HCT116 (cell line): ENCODE data around the gene DAP. TPM values are rescaled to one million over a fixed set of nuclear protein-coding genes. Genes with fewer than 3 reads are reported as not detected.

ENCODE experiments used
- ATAC-seq: fragments of 200-7000 bp; cut with Tn5 transposase; 2 replicates; pipeline ENCODE4 v1.9.1; 2020; ENCODE audit warnings: mild to moderate bottlenecking, moderate library complexity
- BruUV-seq: library from RNA; stranded (reverse); fragments of 400-500 nt; replicated peaks from 2 replicates; lab custom pipeline; 2021; lab: Mats Ljungman, UMichigan
- CTCF ChIA-PET: fragments of 300-600 bp; sonication (Branson Sonifier 250); formaldehyde crosslinking; loops from one replicate; lab custom pipeline; 2021; ENCODE audit warnings: antibody characterized with exemption; lab: Charles Lee
- POLR2A ChIA-PET: fragments of 300-600, 350-600 bp; sonication (Branson Sonifier 250); formaldehyde crosslinking; loops from one replicate; lab custom pipeline; 2021; ENCODE audit warnings: antibody characterized with exemption; lab: Charles Lee
- RAD21 ChIA-PET, 2 experiments: fragments of 300-600 bp; sonication (Branson Sonifier 250); formaldehyde crosslinking; loops; one replicate each; lab custom pipeline; 2023; ENCODE audit warnings: low total read pairs in 2 of 2; ENCODE audit not compliant: uncharacterized antibody in 2 of 2, unreplicated experiment in 2 of 2, low non-redundant PET in 1 of 2; lab: Charles Lee
- DNase-seq: peaks from one replicate; pipeline ENCODE4 v3.0.0-alpha.2; 2010; ENCODE audit warnings: low read depth, low spot score
- H2AFZ ChIP-seq: fragments of 200-600 bp; shearing (Covaris generic), sonication (generic); 2 replicates; pipeline ENCODE4 v1.6.1; 2017; ENCODE audit warnings: low read depth, mixed run types, mixed read lengths, antibody characterized with exemption, low read length; ENCODE audit not compliant: poor library complexity, severe bottlenecking
- H3K27ac ChIP-seq: 2 replicates; pipeline ENCODE4 v1.5.1; 2012; ENCODE audit warnings: low read depth, low read length
- H3K27me3 ChIP-seq: fragments of 200-600 bp; sonication (generic); 2 replicates; pipeline ENCODE4 v1.6.1; 2016; ENCODE audit warnings: mixed run types, low read length, mixed read lengths; ENCODE audit not compliant: insufficient read depth
- H3K36me3 ChIP-seq, 2 experiments: fragments of 200-500 bp in 1 of 2; fragments of 200-600 bp in 1 of 2; sonication (Bioruptor generic) in 1 of 2; sonication (generic) in 1 of 2; 2 replicates each; pipeline versions ENCODE4 v1.5.1 to v1.6.1; 2014 to 2016; ENCODE audit warnings: low read length in 2 of 2, inconsistent platforms in 1 of 2, mixed read lengths in 1 of 2, mixed run types in 1 of 2; ENCODE audit not compliant: insufficient read depth in 2 of 2, control insufficient read depth in 1 of 2
- H3K4me1 ChIP-seq, 2 experiments: fragments of 200-600 bp in 1 of 2; sonication (generic) in 1 of 2; 2 replicates each; pipeline versions ENCODE4 v1.5.1 to v1.6.1; 2012 to 2017; ENCODE audit warnings: low read length in 2 of 2, inconsistent platforms in 1 of 2, mild to moderate bottlenecking in 1 of 2, mixed read lengths in 1 of 2, mixed run types in 1 of 2, moderate library complexity in 1 of 2; ENCODE audit not compliant: insufficient read depth in 2 of 2, control insufficient read depth in 1 of 2
- H3K4me2 ChIP-seq: fragments of 200-600 bp; sonication (generic); 2 replicates; pipeline ENCODE4 v1.6.1; 2017; ENCODE audit warnings: mixed run types, low read length, mixed read lengths
- H3K4me3 ChIP-seq, 2 experiments: fragments of 200-600 bp in 1 of 2; sonication (generic) in 1 of 2; replicated peaks in 1 of 2; 2 replicates each; pipeline ENCODE4 v1.5.1; 2011 to 2016; ENCODE audit warnings: low read length in 2 of 2, control low read depth in 1 of 2, low read depth in 1 of 2, mild to moderate bottlenecking in 1 of 2, mixed read lengths in 1 of 2, mixed run types in 1 of 2
- H3K79me2 ChIP-seq: fragments of 200-600 bp; sonication (generic); 2 replicates; pipeline ENCODE4 v1.6.1; 2017; ENCODE audit warnings: mild to moderate bottlenecking, mixed run types, low read length, moderate library complexity, mixed read lengths; ENCODE audit not compliant: insufficient read depth
- H3K9ac ChIP-seq: fragments of 200-600 bp; sonication (generic); 2 replicates; pipeline ENCODE4 v1.6.1; 2016; ENCODE audit warnings: low read length, mixed read lengths
- H3K9me2 ChIP-seq: fragments of 200-600 bp; sonication (generic), shearing (Covaris generic); 2 replicates; pipeline ENCODE4 v1.6.1; 2017; ENCODE audit warnings: mixed run types, mild to moderate bottlenecking, moderate library complexity; ENCODE audit not compliant: insufficient read depth
- H3K9me3 ChIP-seq, 2 experiments: fragments of 200-500 bp in 1 of 2; fragments of 200-600 bp in 1 of 2; sonication (Bioruptor generic) in 1 of 2; sonication (generic) in 1 of 2; 2 replicates each; pipeline ENCODE4 v1.6.1; 2014 to 2017; ENCODE audit warnings: low read length in 2 of 2, mixed read lengths in 2 of 2, inconsistent platforms in 1 of 2, low read depth in 1 of 2, mild to moderate bottlenecking in 1 of 2, mixed run types in 1 of 2, moderate library complexity in 1 of 2; ENCODE audit not compliant: control insufficient read depth in 1 of 2, insufficient read depth in 1 of 2
- H4K20me1 ChIP-seq: fragments of 200-600 bp; sonication (generic), shearing (Covaris generic); 2 replicates; pipeline ENCODE4 v1.6.1; 2017; ENCODE audit warnings: mixed run types, mild to moderate bottlenecking, moderate library complexity; ENCODE audit not compliant: insufficient read depth
- CBX3 ChIP-seq: IDR thresholded peaks from 2 replicates; pipeline ENCODE4 v1.6.1; 2012; ENCODE audit warnings: low read depth
- EGR1 ChIP-seq: IDR thresholded peaks from 2 replicates; pipeline ENCODE4 v1.6.1; 2012; ENCODE audit warnings: low read depth
- ELF1 ChIP-seq: IDR thresholded peaks from 2 replicates; pipeline ENCODE4 v1.6.1; 2012; ENCODE audit warnings: low read depth, borderline replicate concordance
- EZH2 ChIP-seq: fragments of 200-600 bp; sonication (generic); IDR thresholded peaks from 2 replicates; pipeline ENCODE4 v1.6.1; 2017; ENCODE audit warnings: antibody characterized with exemption, mixed run types
- EZH2phosphoT487 ChIP-seq: fragments of 200-600 bp; IDR thresholded peaks from 2 replicates; pipeline ENCODE4 v1.6.1; 2018; ENCODE audit warnings: antibody characterized with exemption, borderline replicate concordance
- FOSL1 ChIP-seq: IDR thresholded peaks from 2 replicates; pipeline ENCODE4 v1.6.1; 2012; ENCODE audit warnings: low read depth
- JUND ChIP-seq: IDR thresholded peaks from 2 replicates; pipeline ENCODE4 v1.6.1; 2012
- POLR2A ChIP-seq: IDR thresholded peaks from 2 replicates; pipeline ENCODE4 v1.7.0; 2011; ENCODE audit warnings: borderline replicate concordance; ENCODE audit not compliant: insufficient read depth, insufficient read length; ENCODE audit errors: extremely low read depth
- POLR2AphosphoS5 ChIP-seq: IDR thresholded peaks from 2 replicates; pipeline ENCODE4 v1.6.1; 2011; ENCODE audit warnings: mild to moderate bottlenecking, low read depth, low read length, moderate library complexity
- RAD21 ChIP-seq: IDR thresholded peaks from 2 replicates; pipeline ENCODE4 v1.6.1; 2012; ENCODE audit warnings: low read depth, mild to moderate bottlenecking
- SIN3A ChIP-seq: IDR thresholded peaks from 2 replicates; pipeline ENCODE4 v1.6.1; 2012; ENCODE audit warnings: low read depth
- SP1 ChIP-seq: IDR thresholded peaks from 2 replicates; pipeline ENCODE4 v1.6.1; 2012; ENCODE audit warnings: low read depth
- SRF ChIP-seq: IDR thresholded peaks from 2 replicates; pipeline ENCODE4 v1.6.1; 2012; ENCODE audit warnings: low read depth
- TCF7L2 ChIP-seq: IDR thresholded peaks from 2 replicates; pipeline ENCODE4 v1.7.0; 2011; ENCODE audit warnings: borderline replicate concordance, inconsistent platforms; ENCODE audit not compliant: insufficient read depth, insufficient read length; ENCODE audit errors: extremely low read depth
- YY1 ChIP-seq: IDR thresholded peaks from 2 replicates; pipeline ENCODE4 v1.6.1; 2011; ENCODE audit warnings: low read length, low read depth, moderate library complexity, mild to moderate bottlenecking; ENCODE audit not compliant: insufficient replicate concordance; ENCODE audit errors: extremely low read depth
- ZFX ChIP-seq: fragments of 450-650 bp; IDR thresholded peaks from 2 replicates; pipeline ENCODE4 v1.6.1; 2017
- ZNF274 ChIP-seq: fragments of 200-500 bp; sonication (Bioruptor generic); IDR thresholded peaks from 2 replicates; pipeline ENCODE4 v1.6.1; 2014; ENCODE audit warnings: mild to moderate bottlenecking, low read depth, low read length, inconsistent platforms
- intact Hi-C: fragments of 100-400 bp; cut with micrococcal nuclease; formaldehyde crosslinking; loops from 2 replicates; pipeline ENCODE4 v1.10.0; 2022
- total RNA-seq: library from RNA; stranded (reverse); gene quantifications from one replicate; pipeline ENCODE4 v1.2.1, GENCODE V29; 2021; ENCODE audit not compliant: unreplicated experiment
- TF ChIP-seq, protein P1 (sequence below): IDR thresholded peaks from 2 replicates; pipeline ENCODE4 v1.6.1; 2012
- TF ChIP-seq, protein P2 (sequence below): IDR thresholded peaks from 2 replicates; pipeline ENCODE4 v1.6.1; 2012
- TF ChIP-seq, protein P3 (sequence below): IDR thresholded peaks from 2 replicates; pipeline ENCODE4 v1.6.1; 2012; ENCODE audit warnings: low read depth

Gene DAP
- total RNA-seq, 1 experiment from 2014 or later = 59.1 TPM

DNA sequence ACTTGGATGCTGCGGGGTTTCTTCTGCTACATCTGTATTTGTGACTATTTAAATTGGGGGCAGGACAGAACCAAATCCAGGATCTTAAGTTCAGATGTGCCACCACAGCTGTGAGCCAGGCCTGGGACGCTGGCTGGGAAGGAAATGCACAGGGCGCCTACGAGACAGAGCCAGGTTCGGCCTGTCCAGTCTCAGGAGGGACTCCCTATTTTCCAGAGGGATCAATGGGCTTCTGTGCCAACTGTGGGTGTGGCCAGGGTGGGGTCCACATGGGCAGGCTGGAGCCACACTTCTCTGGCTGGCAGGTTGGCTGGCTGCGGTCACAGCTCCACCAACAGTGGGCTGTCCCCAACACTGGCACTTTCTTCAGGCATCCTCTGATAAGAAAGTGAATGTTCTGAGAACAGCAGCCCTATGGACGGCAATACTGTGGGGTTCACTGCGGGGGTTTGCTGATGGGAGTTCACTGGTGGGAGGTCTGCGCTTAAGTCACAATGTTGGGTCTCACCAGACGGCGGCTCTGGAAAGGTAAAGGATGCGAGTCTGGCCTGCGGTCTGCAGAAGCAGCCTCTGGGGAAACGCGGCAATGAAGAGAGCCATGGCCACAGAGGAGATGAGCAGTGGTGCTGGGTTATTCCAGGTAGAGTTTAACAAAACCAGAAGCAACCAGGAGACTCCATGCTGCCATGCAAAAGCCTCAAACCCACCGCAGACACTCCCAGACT is 78.1 kb downstream of the DAP start:
- H3K36me3 ChIP-seq = peaks cover 0 to 3% of the 10 kb centered on the region in 2 experiments; a peak in 2 of 4 replicates

More for the DNA sequence above, 78.1 kb downstream of the DAP start:
- no peak overlapping the region for H2AFZ ChIP-seq
- H3K27me3 ChIP-seq = no peaks in the 10 kb centered on the region
- no peaks in the 10 kb centered on the region for H3K9me3 ChIP-seq
- H3K9me2 ChIP-seq = no peaks in the 10 kb centered on the region
- CTCF ChIA-PET = no interaction called here
- no peaks in the 10 kb centered on the region for H3K79me2 ChIP-seq
- DNase-seq (no peak), ATAC-seq (no peak)
- no peaks in the 10 kb centered on the region for H4K20me1 ChIP-seq
- POLR2A ChIA-PET = no interaction called here
- H3K27ac ChIP-seq = no peak overlapping the region
- intact Hi-C loops = no loop called here
- RAD21 ChIA-PET = no interaction called here
- H3K9ac ChIP-seq = no peak overlapping the region
- TF ChIP-seq FOSL1 (no peak), YY1 (no peak), SIN3A (no peak), EZH2 (no peak), EZH2phosphoT487 (no peak), JUND (no peak), POLR2AphosphoS5 (no peak), ZFX (no peak), POLR2A (no peak), CBX3 (no peak), SP1 (no peak), ELF1 (no peak), ZNF274 (no peak), RAD21 (no peak), SRF (no peak), TCF7L2 (no peak), EGR1 (no peak)
- TF ChIP-seq, protein P1, sequence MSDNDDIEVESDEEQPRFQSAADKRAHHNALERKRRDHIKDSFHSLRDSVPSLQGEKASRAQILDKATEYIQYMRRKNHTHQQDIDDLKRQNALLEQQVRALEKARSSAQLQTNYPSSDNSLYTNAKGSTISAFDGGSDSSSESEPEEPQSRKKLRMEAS = no peak
- TF ChIP-seq, protein P2, sequence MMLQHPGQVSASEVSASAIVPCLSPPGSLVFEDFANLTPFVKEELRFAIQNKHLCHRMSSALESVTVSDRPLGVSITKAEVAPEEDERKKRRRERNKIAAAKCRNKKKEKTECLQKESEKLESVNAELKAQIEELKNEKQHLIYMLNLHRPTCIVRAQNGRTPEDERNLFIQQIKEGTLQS = no peak
- TF ChIP-seq, protein P3, sequence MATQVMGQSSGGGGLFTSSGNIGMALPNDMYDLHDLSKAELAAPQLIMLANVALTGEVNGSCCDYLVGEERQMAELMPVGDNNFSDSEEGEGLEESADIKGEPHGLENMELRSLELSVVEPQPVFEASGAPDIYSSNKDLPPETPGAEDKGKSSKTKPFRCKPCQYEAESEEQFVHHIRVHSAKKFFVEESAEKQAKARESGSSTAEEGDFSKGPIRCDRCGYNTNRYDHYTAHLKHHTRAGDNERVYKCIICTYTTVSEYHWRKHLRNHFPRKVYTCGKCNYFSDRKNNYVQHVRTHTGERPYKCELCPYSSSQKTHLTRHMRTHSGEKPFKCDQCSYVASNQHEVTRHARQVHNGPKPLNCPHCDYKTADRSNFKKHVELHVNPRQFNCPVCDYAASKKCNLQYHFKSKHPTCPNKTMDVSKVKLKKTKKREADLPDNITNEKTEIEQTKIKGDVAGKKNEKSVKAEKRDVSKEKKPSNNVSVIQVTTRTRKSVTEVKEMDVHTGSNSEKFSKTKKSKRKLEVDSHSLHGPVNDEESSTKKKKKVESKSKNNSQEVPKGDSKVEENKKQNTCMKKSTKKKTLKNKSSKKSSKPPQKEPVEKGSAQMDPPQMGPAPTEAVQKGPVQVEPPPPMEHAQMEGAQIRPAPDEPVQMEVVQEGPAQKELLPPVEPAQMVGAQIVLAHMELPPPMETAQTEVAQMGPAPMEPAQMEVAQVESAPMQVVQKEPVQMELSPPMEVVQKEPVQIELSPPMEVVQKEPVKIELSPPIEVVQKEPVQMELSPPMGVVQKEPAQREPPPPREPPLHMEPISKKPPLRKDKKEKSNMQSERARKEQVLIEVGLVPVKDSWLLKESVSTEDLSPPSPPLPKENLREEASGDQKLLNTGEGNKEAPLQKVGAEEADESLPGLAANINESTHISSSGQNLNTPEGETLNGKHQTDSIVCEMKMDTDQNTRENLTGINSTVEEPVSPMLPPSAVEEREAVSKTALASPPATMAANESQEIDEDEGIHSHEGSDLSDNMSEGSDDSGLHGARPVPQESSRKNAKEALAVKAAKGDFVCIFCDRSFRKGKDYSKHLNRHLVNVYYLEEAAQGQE = no peak
- H3K4me3 ChIP-seq = no peak overlapping the region
- H3K4me1 ChIP-seq = no peaks in the 10 kb centered on the region
- no TSS peak for BruUV-seq
- H3K4me2 ChIP-seq = no peak overlapping the region
